ENCODE measurements around the gene ABR. TPM values are rescaled to one million over a fixed set of nuclear protein-coding genes. Genes with fewer than 3 reads are reported as not detected.
"Not testable (repeated sequence)": the region's sequence is repeated elsewhere in the genome, so short reads cannot be mapped to it uniquely, and the experiment has no call there.

Gene ABR
- total RNA-seq, 6 experiments from 2014 or later = 7.4 to 21.5 (median 11.3) TPM

DNA sequence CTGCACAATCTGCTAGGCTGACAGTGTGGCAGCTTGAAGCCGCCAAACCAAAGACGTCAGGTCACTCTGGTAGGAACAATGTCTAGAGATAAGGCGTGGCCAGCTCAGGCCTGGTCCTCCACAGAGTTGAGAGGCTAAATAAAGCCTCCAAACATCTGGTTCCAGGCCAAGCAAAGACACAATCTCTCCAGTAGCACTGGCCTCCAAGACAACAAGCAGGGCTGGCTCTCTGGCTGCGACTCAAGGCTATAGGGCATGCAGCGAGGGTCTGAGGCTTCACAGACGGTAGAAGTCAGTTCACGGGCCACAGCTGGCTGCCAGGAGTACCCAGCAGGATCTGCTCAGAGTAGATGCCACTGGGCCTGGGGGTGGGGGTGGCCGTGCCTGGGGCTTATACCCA is 75.6 kb downstream of the ABR start:
- no peak for DNase-seq
- TF ChIP-seq POLR2A (IDR thresholded peaks at IDR 0.05) = no peak
- TF ChIP-seq, protein P1, sequence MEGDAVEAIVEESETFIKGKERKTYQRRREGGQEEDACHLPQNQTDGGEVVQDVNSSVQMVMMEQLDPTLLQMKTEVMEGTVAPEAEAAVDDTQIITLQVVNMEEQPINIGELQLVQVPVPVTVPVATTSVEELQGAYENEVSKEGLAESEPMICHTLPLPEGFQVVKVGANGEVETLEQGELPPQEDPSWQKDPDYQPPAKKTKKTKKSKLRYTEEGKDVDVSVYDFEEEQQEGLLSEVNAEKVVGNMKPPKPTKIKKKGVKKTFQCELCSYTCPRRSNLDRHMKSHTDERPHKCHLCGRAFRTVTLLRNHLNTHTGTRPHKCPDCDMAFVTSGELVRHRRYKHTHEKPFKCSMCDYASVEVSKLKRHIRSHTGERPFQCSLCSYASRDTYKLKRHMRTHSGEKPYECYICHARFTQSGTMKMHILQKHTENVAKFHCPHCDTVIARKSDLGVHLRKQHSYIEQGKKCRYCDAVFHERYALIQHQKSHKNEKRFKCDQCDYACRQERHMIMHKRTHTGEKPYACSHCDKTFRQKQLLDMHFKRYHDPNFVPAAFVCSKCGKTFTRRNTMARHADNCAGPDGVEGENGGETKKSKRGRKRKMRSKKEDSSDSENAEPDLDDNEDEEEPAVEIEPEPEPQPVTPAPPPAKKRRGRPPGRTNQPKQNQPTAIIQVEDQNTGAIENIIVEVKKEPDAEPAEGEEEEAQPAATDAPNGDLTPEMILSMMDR (IDR thresholded peaks at IDR 0.05) = no peak
- Histone ChIP-seq H3K27ac (no peak overlapping the region), H3K36me3 (no peaks in the 10 kb centered on the region), H3K4me1 (peaks cover 0 to 6% (median 0%) of the 10 kb centered on the region in 4 donors), H3K9me3 (no peaks in the 10 kb centered on the region), H3K4me3 (no peak overlapping the region), H3K27me3 (no peaks in the 10 kb centered on the region)
- 73% methylated on average over 2 of the region's 8 CpGs for WGBS (ENCODE audit: insufficient coverage, low coverage, low lambda C conversion rate, missing lambda C conversion rate)
- no peak for ATAC-seq
- intact Hi-C loops (cut with DNase I) = no loop called here

DNA sequence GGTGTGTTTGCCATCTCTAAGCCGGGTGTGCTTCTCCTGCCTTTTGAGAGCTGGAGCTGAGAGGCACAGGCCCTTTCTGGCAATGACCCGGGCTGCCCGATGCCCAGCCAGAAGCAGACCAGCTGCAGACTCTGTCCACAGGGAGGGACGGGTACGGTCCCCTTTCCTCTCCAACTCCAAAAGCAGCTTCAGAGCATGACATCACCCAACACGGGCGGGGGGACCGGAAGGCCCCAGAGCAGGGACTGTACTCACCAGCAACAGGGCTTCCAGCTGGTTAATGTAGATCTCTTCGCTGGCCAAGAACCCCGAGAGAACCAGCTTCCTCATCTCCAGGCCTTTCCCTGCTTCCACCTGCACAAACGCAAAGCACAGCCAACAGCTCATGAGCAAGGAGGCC is 79.4 kb downstream of the ABR start:
- no peak overlapping the region for H3K27ac ChIP-seq
- no peaks in the 10 kb centered on the region for H3K27me3 ChIP-seq
- DNase-seq (no peak), ATAC-seq (no peak)
- H3K9me3 ChIP-seq = no peaks in the 10 kb centered on the region
- TF ChIP-seq, protein P1 (IDR thresholded peaks at IDR 0.05) = no peak
- no peaks in the 10 kb centered on the region for H3K36me3 ChIP-seq
- H3K4me3 ChIP-seq = no peak overlapping the region
- H3K4me1 ChIP-seq = no peaks in the 10 kb centered on the region
- WGBS (ENCODE audit: insufficient coverage, low coverage, low lambda C conversion rate, missing lambda C conversion rate) = no CpG with 5 or more reads among the region's 11 CpGs
- intact Hi-C loops (cut with DNase I) = no loop called here

- intact Hi-C loops (cut with DNase I) = no loop called here
- Histone ChIP-seq H3K27ac (no peak overlapping the region), H3K9me3 (no peaks in the 10 kb centered on the region), H3K4me3 (no peak overlapping the region), H3K27me3 (no peaks in the 10 kb centered on the region), H3K4me1 (no peaks in the 10 kb centered on the region), H3K36me3 (no peaks in the 10 kb centered on the region)
- DNase-seq = no peak
- ATAC-seq = no peak
- WGBS (ENCODE audit: insufficient coverage, low coverage, low lambda C conversion rate, missing lambda C conversion rate) = 89% methylated on average over 6 of the region's 9 CpGs
- TF ChIP-seq POLR2A (IDR thresholded peaks at IDR 0.05) = no peak
- TF ChIP-seq, protein P1 (IDR thresholded peaks at IDR 0.05) = no peak
Measured at GRCh38 chr17:1099242-1099641, 80.5 kb downstream of the ABR start.

GRCh38 chr17:1097972-1098744 is 81.6 kb downstream of the ABR start:
- H3K4me3 ChIP-seq; H3K27me3 ChIP-seq; H3K4me1 ChIP-seq; H3K36me3 ChIP-seq; H3K9me3 ChIP-seq; DNase-seq; H3K27ac ChIP-seq; intact Hi-C loops (cut with DNase I): not testable (repeated sequence)
- ATAC-seq = peak; percentile 54 to 79 (median 76)
- WGBS (ENCODE audit: insufficient coverage, low coverage, low lambda C conversion rate, missing lambda C conversion rate) = 73% methylated on average over 11 of the region's 19 CpGs

GRCh38 chr17:1096215-1096614 is 83.6 kb downstream of the ABR start:
- no peaks in the 10 kb centered on the region for H3K4me1 ChIP-seq
- H3K9me3 ChIP-seq = no peaks in the 10 kb centered on the region
- H3K36me3 ChIP-seq = no peaks in the 10 kb centered on the region
- TF ChIP-seq POLR2A (IDR thresholded peaks at IDR 0.05) = no peak
- TF ChIP-seq, protein P1 (IDR thresholded peaks at IDR 0.05) = no peak
- H3K27ac ChIP-seq = peak overlapping the region in 2 of 3 donors; percentile 37 to 70
- 15% methylated on average over 9 of the region's 9 CpGs for WGBS (ENCODE audit: insufficient coverage, low coverage, low lambda C conversion rate, missing lambda C conversion rate)
- H3K4me3 ChIP-seq = no peak overlapping the region
- ATAC-seq = peak in 3 of 4 donors; percentile 5 to 17 (median 15)
- intact Hi-C loops (cut with DNase I) = no loop called here
- DNase-seq = no peak
- no peaks in the 10 kb centered on the region for H3K27me3 ChIP-seq

Data from right lobe of liver (tissue), 6 donors.